Lung microvascular endothelial cell (primary cell): ENCODE results near the gene NHS. TPM values are rescaled to one million over a fixed set of nuclear protein-coding genes. Genes with fewer than 3 reads are reported as not detected.
A peak's percentile ranks its signal among the peaks of the same experiment; 100 is the strongest.

Experiments used
- DNase-seq, 2 donors: peaks; one replicate each; pipeline versions ENCODE4 v3.0.0 to v3.0.0-alpha.2; 2010; ENCODE audit warnings: low read depth in 2 of 2
- total RNA-seq: library from RNA; depleted of rRNA; stranded (reverse); fragments of >200 nt; gene quantifications from 2 replicates; pipeline ENCODE4 v1.2.1, GENCODE V29; 2014

Gene NHS
- total RNA-seq, 1 donor from 2014 or later = under 0.01 TPM

DNA sequence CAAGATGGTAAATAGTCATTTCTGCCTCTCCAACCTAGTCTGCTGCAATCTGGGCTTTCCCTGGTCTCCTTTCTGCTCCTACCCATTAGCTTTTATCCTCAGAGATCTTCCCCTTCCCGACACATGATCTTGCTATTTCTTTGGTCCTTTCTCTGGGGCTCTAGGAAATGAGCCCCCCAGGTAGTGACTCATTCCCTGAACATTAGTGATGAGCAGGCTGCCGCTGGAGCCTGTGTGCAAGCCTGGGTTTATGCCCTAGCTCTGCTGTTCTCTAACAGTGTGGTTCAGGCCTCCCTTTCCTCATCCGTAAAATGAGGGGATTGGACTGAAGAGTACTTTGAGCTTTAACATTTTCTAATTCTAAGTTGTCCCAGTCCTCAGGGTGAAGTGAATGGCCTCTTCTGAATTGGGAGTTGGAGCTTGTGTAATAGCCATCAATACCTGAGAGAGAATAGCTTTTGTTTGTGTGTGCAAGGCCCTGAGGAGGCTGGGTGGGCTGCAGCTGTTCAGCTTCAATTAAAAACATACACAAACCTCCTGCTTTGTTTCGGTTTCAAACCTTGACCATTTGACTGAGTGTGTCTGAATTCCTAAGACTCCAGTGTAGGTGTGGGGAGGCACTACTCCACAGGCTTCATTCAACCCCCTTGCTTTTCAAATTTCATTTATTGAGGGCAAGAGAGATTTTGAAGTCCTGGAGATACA lies 246.7 kb downstream of the NHS start:
- DNase-seq = no peak

DNA sequence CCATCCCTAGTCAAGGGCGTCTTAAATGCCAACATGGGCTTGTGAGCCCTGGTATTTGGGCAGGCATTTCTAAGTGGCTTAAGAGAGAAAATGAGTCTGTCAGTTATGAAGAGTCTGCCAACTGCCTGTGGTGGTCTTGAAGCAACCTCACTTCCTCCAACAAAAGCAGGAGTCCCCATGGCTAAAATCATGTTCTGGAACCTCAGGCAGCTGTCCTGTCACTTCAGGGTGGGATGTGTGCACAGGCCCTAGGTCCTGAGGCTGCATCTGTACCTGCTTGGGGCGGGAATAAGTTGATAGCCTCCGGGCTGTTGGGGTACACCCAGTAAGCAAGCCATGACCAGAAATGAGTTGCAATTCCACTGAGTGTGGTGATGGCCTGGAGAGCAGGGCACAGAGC lies 247.3 kb downstream of the NHS start:
- no peak for DNase-seq

- DNase-seq = no peak
Measured at GRCh38 chrX:17623750-17624149, 248.8 kb downstream of the NHS start.

- DNase-seq = peak in 1 of 2 donors; percentile 39
Measured at GRCh38 chrX:17627026-17627425, 252.0 kb downstream of the NHS start.

DNA sequence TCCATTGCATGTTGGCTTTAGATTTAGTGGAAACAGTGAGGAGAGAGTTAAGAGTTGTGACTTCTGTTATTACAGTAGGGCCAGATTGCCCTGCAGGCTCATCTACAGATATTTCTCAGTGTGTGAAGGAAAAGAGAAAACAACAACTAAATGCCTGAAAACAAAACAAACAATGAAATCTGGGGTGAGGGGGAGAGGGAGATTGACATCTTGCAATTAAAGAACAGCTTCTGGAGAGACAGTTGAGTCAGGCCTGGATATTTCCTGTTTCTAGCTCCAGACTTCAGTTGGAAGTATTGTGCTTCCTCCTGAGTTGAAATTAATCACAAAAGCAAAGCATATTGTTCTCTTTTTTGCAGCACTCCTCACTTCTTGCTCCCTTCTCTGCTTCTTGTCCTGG lies 254.0 kb downstream of the NHS start:
- peak in 1 of 2 donors; percentile 46 for DNase-seq

GRCh38 chrX:17629519-17629918 lies 254.5 kb downstream of the NHS start:
- DNase-seq = no peak

- DNase-seq = no peak
Measured at GRCh38 chrX:17631647-17632046, 256.6 kb downstream of the NHS start.

GRCh38 chrX:17632942-17633341 lies 257.9 kb downstream of the NHS start:
- peak in 1 of 2 donors; percentile 21 for DNase-seq

DNA sequence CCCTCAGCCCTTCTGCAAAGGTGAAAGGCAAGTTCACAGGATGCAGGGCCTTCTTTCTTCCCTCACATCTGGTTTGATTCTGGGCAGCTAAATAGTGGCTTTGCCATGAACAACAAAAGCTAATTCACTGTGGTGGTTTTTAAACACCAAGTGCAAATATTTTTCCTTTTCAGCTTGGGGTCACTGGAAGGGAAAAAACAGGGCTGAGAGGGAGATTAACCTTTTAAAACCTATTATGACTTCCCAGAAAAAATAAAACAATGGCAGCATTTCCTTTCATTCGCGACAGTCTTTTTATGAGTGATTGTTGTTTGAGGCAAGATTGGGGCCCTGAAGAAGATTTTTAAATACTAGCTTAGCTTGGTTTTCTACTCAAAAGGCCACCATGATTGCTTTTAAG lies 258.5 kb downstream of the NHS start:
- no peak for DNase-seq

DNA sequence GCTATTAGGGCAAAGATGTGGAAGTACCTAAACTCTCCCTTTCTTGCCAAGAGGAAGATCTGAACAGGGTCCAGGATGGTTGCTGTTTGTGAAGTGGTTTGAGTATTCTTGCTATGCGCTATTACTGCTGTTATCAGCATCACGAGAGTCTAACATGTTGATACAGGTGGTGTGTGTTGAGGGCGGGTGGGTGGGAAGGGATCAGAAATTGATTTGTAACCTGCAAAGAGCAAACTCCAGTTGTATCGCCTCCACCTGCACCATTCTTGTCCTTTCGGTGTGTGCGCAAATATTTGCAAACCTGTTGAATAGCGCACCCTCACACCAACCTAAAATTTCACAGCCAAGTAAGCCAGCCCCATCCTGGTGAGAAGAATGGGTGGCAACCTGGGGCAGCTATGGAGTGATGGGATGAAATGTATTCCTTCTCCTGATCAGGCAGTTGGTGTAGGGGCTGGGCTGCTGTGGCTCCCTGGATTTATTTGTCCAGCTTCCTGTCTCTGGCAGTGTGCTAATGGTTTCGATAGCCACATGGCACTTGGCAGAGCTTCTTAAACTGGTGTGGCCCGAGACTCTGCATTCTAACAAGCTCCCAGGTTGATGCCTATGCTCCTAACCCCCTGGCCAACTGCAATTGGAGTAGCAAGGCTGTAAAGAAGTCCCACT lies 259.7 kb downstream of the NHS start:
- DNase-seq = no peak

DNA sequence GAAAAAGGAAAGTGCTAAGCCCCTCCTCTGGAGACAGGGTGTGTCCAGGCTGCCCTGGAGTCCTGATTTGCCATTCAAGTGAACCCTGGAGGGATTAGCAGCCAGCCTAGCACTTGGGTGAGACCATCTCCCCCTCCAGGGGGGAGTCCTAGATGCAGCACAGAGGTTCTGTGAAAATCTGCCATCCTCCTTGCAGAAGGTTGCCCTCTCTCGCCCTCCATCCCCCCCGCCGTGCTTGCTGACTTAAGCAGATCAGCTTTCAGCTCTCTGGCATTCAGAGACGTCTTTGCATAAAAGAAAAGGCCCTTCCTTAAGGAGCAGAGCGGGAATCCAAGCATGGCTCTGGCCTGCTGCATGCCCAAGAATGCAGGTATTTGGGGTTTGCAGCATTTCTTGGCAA lies 260.2 kb downstream of the NHS start:
- no peak for DNase-seq

DNA sequence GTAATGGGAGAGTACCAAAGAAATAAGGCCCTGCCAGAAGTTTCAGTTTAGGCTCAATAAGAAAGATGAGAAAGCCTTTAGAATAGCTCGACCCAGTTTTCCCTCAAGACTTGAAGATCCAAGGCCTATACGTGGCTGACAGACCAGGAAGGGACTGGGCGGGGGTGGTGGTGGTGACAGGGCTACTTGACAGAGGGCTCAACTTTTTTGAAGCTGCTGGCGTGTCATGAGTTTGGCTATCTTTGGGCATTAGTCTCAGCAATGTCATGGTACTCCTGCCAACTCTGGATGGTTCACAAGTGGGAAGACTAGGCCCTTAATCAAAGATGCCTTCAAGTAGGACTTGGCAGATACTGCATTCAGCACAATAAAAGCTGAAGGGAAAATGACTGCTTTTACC lies 262.2 kb downstream of the NHS start:
- no peak for DNase-seq

- no peak for DNase-seq
Measured at GRCh38 chrX:17638731-17639130, 263.7 kb downstream of the NHS start.

DNA sequence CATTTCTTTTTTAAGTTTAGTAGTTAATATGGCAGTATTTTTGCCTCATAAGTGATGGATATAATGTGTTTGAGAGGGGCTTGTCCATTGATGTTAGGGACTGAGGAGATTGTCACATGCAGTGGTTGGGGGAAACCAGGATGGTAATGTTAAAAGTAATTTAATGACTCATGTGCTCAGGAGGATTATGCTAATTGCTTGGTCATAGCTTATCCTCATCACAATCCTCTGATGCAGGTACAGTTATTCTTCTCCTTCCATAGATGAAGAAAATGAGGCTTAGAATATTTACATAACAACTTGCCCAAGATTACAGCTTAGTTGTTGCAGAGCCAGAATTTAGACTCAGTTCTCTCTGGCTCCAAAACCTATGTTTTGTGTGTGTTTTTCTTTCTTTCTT lies 267.9 kb downstream of the NHS start:
- DNase-seq = no peak

- DNase-seq = no peak
Measured at GRCh38 chrX:17643528-17643927, 268.5 kb downstream of the NHS start.

DNA sequence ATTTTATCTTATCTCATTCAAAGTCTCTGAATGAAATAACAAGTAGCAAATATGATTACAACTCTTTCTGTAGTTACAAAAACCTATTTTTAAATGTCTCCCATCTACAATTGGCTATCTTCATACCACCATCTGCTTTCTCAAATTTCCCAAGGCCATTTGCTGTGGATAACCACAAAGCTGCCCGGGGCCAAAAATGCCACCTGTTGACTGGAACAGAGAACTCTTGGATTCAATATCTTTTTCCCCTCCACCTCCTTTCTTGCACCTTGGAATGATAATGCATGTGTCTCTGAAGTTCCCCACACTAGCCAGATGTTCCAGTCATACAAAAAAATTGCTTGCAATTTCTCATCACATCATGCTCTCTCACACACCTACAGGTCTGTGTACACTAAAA lies 269.0 kb downstream of the NHS start:
- no peak for DNase-seq

DNA sequence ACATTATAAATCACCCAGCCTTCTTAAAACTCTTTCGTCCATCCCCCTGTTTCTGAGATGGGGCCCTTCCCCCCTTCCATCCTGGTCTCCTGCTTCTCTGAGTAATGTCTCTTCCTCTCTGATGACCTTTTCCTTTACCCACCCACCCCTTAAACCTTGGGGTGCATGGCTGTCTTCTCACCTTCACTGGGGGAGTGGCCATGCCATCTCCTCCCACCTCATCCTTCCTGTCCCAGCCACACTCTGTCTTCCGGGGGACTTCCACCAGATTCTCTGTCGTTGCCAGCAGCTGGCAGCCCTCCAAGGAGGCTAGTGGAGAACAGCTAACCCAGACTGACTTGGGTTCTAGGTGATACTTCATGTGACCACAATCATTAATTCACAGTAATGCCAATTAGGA lies 279.1 kb downstream of the NHS start:
- DNase-seq = no peak

DNA sequence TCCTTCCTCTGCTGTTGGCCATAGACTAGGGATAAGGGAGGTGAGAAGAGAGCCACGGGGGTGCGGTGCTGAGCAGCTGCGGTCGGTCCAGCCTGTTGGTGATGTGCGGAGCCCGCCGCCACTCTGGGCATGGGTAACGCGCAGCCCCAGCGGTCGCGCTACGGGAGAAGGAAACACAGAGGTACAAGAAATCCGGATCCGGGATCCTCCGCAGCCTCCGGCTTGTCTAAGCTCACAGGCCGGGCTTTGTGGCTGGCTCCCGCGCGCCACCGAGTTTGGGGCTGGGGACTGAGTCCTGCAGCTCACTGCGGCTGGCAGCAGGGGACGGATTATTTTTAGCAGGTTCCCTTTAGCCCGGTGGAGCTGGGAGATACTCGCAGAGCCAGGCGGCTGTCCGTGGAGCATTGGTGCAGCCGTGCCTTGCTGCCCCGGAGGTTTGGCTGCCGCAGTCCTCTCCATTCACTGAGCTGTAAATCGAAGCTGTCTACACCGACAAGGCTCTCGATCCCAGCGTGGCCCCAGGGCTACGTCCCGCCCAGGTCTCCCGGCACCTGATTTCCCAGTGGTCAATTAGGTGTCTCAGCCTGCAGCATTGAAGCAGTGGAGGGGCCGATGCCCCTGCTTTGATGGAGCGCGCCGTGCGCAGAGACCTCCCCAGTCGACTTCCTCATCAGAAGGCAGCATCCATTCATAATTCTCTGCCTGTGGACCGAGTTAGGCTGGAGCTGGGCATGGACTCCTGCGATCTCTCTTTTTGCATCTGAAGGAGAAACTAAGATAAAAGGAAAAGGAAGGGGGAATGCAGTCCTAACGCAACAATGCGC lies 280.4 kb downstream of the NHS start:
- DNase-seq = no peak

- DNase-seq = no peak
Measured at GRCh38 chrX:17656035-17656418, 281.0 kb downstream of the NHS start.

GRCh38 chrX:17656556-17656955 lies 281.6 kb downstream of the NHS start:
- no peak for DNase-seq

- no peak for DNase-seq
Measured at GRCh38 chrX:17662391-17662790, 287.4 kb downstream of the NHS start.

GRCh38 chrX:17668929-17669328 lies 293.9 kb downstream of the NHS start:
- DNase-seq = no peak

- no peak for DNase-seq
Measured at GRCh38 chrX:17669458-17669857, 294.5 kb downstream of the NHS start.
